Keratinocyte (primary cell): ENCODE measurements around the gene CERKL. TPM values are rescaled to one million over a fixed set of nuclear protein-coding genes. Genes with fewer than 3 reads are reported as not detected.

ENCODE experiments used
- DNase-seq: peaks from one replicate; pipeline ENCODE4 v3.0.0-alpha.2; 2011; ENCODE audit warnings: low read depth, missing footprints, low spot score
- FAIRE-seq: peaks from 2 replicates; lab custom pipeline; 2011; peaks lifted over from hg19 to GRCh38; lab: Jason Lieb, UNC
- H2AFZ ChIP-seq: 2 replicates; pipeline ENCODE4 v1.6.0; 2012; ENCODE audit warnings: low read length, control low read depth, inconsistent platforms; ENCODE audit not compliant: control insufficient read depth
- H3K27ac ChIP-seq: 2 replicates; pipeline ENCODE4 v1.5.1; 2011; ENCODE audit warnings: low read length; ENCODE audit not compliant: control insufficient read depth, insufficient read depth
- H3K27me3 ChIP-seq: 3 replicates; pipeline ENCODE4 v1.6.0; 2011; ENCODE audit warnings: low read length; ENCODE audit not compliant: control insufficient read depth, insufficient read depth; ENCODE audit errors: extremely low read depth
- H3K36me3 ChIP-seq, 2 experiments: 2 replicates in 1 of 2; 3 replicates in 1 of 2; pipeline ENCODE4 v1.5.1; 2011; ENCODE audit warnings: low read length in 2 of 2, mild to moderate bottlenecking in 1 of 2; ENCODE audit not compliant: control insufficient read depth in 2 of 2, insufficient read depth in 2 of 2; ENCODE audit errors: extremely low read depth in 1 of 2
- H3K4me1 ChIP-seq: 3 replicates; pipeline ENCODE4 v1.5.1; 2011; ENCODE audit warnings: low read length; ENCODE audit not compliant: control insufficient read depth, insufficient read depth; ENCODE audit errors: extremely low read depth
- H3K4me2 ChIP-seq: 3 replicates; pipeline ENCODE4 v1.6.0; 2011; ENCODE audit warnings: low read depth, low read length; ENCODE audit not compliant: control insufficient read depth, insufficient read depth; ENCODE audit errors: extremely low read depth
- H3K4me3 ChIP-seq, 3 experiments: fragments of 200-600 bp in 1 of 3; sonication (generic) in 1 of 3; 2 replicates in 2 of 3; 3 replicates in 1 of 3; pipeline ENCODE4 v1.5.1; 2011 to 2016; ENCODE audit warnings: low read length in 3 of 3, mild to moderate bottlenecking in 3 of 3, control low read depth in 2 of 3, inconsistent platforms in 1 of 3, low read depth in 1 of 3, mixed read lengths in 1 of 3, mixed run types in 1 of 3, moderate library complexity in 1 of 3; ENCODE audit not compliant: control insufficient read depth in 2 of 3, insufficient read depth in 2 of 3; ENCODE audit errors: extremely low read depth in 1 of 3
- H3K79me2 ChIP-seq: 2 replicates; pipeline ENCODE4 v1.6.0; 2012; ENCODE audit warnings: low read length; ENCODE audit not compliant: control insufficient read depth, insufficient read depth
- H3K9ac ChIP-seq: 3 replicates; pipeline ENCODE4 v1.6.0; 2011; ENCODE audit warnings: low read length; ENCODE audit not compliant: control insufficient read depth, insufficient read depth; ENCODE audit errors: extremely low read depth
- H3K9me1 ChIP-seq: 3 replicates; pipeline ENCODE4 v1.6.0; 2011; ENCODE audit warnings: low read length; ENCODE audit not compliant: control insufficient read depth, insufficient read depth; ENCODE audit errors: extremely low read depth
- H3K9me3 ChIP-seq: 2 replicates; pipeline ENCODE4 v1.5.1; 2012; ENCODE audit warnings: low read depth, low read length; ENCODE audit not compliant: control insufficient read depth
- H4K20me1 ChIP-seq: 3 replicates; pipeline ENCODE4 v1.6.0; 2011; ENCODE audit warnings: low read length; ENCODE audit not compliant: control insufficient read depth, insufficient read depth; ENCODE audit errors: extremely low read depth
- EZH2 ChIP-seq: IDR thresholded peaks from one replicate; pipeline ENCODE4 v1.6.1; 2012; ENCODE audit warnings: inconsistent platforms, mild to moderate bottlenecking, low read length, moderate library complexity
- dilution Hi-C: fragments of 300-500 bp; cut with MboI; formaldehyde crosslinking; loops from one replicate; pipeline ENCODE4 v1.7.0; 2020; ENCODE audit warnings: low sequenced_read_pairs; ENCODE audit not compliant: extremely low pct_ligation_motif_present
- polyA plus RNA-seq, 5 experiments: library from polyadenylated mRNA; depleted of rRNA in 3 of 5; stranded (reverse) in 3 of 5; stranded (forward) in 1 of 5; unstranded in 1 of 5; fragments of >200 nt; gene quantifications; 1 replicate in 1 of 5; 2 replicates in 3 of 5; 3 replicates in 1 of 5; pipeline versions ENCODE4 v1.2.1 to v1.2.3, GENCODE V29; 2011 to 2012; ENCODE audit warnings: missing spikeins in 2 of 5, low read depth in 1 of 5, low replicate concordance in 1 of 5
- TF ChIP-seq, protein P1 (sequence below), 3 experiments: IDR thresholded peaks in 1 of 3; conservative IDR thresholded peaks in 1 of 3; optimal IDR thresholded peaks in 1 of 3; 2 replicates in 2 of 3; 3 replicates in 1 of 3; pipeline versions ENCODE3 to v1.5.1; 2011; ENCODE audit warnings: low read length in 3 of 3, mild to moderate bottlenecking in 3 of 3, moderate library complexity in 2 of 3, control low read depth in 1 of 3, inconsistent platforms in 1 of 3; ENCODE audit not compliant: insufficient read depth in 2 of 3; ENCODE audit errors: extremely low read depth in 1 of 3

The CERKL gene
- polyA plus RNA-seq, 1 donor (not counting 4 experiments of a cell fraction or from before 2014, with no cell fraction given), result 0.03 TPM

DNA sequence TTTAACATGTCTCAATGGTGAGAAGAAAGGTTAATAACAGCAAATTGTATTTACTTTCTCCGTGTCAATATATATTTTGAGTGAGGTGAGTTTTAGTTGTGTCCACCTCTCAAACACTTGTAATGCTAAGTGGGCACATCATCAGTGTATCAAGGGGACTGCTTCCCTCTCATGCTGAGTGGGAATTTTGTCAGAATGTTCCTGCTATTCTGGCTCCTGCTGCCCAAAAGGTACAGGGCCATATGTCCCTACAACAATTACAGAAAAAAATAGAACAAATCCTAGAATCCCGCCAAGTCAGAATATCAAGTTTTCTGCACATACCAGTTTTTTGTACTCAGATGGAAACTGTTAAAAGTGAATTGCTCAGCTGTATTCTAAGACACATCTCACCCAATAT, 5.4 kb upstream of the CERKL start:
- dilution Hi-C loops, result no loop called here
- Histone ChIP-seq H3K27me3 (peaks cover 14% of the 10 kb centered on the region), H3K36me3 (no peaks in the 10 kb centered on the region), H3K4me3 (no peak overlapping the region), H4K20me1 (no peaks in the 10 kb centered on the region), H3K4me1 (no peaks in the 10 kb centered on the region), H3K4me2 (no peak overlapping the region), H3K9me1 (no peaks in the 10 kb centered on the region), H3K9me3 (no peaks in the 10 kb centered on the region), H3K27ac (no peak overlapping the region), H3K9ac (no peak overlapping the region), H2AFZ (no peak overlapping the region), H3K79me2 (no peaks in the 10 kb centered on the region)
- DNase-seq, result no peak
- TF ChIP-seq, protein P1, sequence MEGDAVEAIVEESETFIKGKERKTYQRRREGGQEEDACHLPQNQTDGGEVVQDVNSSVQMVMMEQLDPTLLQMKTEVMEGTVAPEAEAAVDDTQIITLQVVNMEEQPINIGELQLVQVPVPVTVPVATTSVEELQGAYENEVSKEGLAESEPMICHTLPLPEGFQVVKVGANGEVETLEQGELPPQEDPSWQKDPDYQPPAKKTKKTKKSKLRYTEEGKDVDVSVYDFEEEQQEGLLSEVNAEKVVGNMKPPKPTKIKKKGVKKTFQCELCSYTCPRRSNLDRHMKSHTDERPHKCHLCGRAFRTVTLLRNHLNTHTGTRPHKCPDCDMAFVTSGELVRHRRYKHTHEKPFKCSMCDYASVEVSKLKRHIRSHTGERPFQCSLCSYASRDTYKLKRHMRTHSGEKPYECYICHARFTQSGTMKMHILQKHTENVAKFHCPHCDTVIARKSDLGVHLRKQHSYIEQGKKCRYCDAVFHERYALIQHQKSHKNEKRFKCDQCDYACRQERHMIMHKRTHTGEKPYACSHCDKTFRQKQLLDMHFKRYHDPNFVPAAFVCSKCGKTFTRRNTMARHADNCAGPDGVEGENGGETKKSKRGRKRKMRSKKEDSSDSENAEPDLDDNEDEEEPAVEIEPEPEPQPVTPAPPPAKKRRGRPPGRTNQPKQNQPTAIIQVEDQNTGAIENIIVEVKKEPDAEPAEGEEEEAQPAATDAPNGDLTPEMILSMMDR (optimal IDR thresholded peaks at IDR 0.05 in 1 of 3, IDR thresholded peaks at IDR 0.05 in 1 of 3, conservative IDR thresholded peaks at IDR 0.05 in 1 of 3; ENCODE audit: extremely low read depth in 1 of 3, insufficient read depth in 2 of 3, low read length in 3 of 3), result no peak
- no peak for TF ChIP-seq EZH2
- FAIRE-seq, result no peak

DNA sequence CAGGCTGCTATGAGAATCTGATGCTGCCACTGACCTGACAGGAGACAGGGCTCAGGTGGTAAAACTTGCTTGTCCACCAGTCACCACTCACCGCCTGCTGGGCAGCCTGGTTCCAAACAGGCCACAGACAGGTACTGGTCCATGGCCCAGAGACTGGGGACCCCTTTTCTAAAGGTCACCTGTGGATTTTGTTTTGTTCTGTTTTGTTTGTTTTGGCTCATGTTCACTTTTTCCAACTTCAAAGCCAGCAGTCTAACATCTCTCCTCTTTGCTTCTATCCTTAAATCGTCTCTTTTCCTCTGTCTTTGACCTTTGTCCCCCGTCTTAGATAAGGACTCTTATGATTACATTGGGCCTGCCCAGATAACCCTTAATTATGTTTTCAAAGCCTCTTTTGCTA, 3.3 kb upstream of the CERKL start:
- no peaks in the 10 kb centered on the region for H3K79me2 ChIP-seq
- H3K36me3 ChIP-seq, result no peaks in the 10 kb centered on the region
- TF ChIP-seq, protein P1 (optimal IDR thresholded peaks at IDR 0.05 in 1 of 3, IDR thresholded peaks at IDR 0.05 in 1 of 3, conservative IDR thresholded peaks at IDR 0.05 in 1 of 3; ENCODE audit: extremely low read depth in 1 of 3, insufficient read depth in 2 of 3, low read length in 3 of 3), result no peak
- TF ChIP-seq EZH2, result no peak
- H3K4me1 ChIP-seq, result no peaks in the 10 kb centered on the region
- no peaks in the 10 kb centered on the region for H4K20me1 ChIP-seq
- H2AFZ ChIP-seq, result no peak overlapping the region
- no peak for FAIRE-seq
- H3K4me3 ChIP-seq, result no peak overlapping the region
- no peak overlapping the region for H3K4me2 ChIP-seq
- no peak overlapping the region for H3K27ac ChIP-seq
- H3K9me3 ChIP-seq, result no peaks in the 10 kb centered on the region
- H3K9me1 ChIP-seq, result no peaks in the 10 kb centered on the region
- dilution Hi-C loops, result no loop called here
- no peak for DNase-seq
- H3K27me3 ChIP-seq, result peaks cover 28% of the 10 kb centered on the region
- H3K9ac ChIP-seq, result no peak overlapping the region
